ENCODE results near the gene MTHFSD.

MTHFSD gene

GRCh38 chr16:86597880-86598606, 43.0 kb upstream of the MTHFSD start:
- H3K4me2 ChIP-seq (ENCODE audit: low read length) = no peak overlapping the region
- no peak overlapping the region for H2AK5ac ChIP-seq (ENCODE audit: low read length)
- H3K9ac ChIP-seq (ENCODE audit: low read length) = no peak overlapping the region
- no peaks in the 10 kb centered on the region for H3K27me3 ChIP-seq (ENCODE audit: insufficient read depth, low read length, poor library complexity)
- H2BK5ac ChIP-seq (ENCODE audit: low read length) = no peak overlapping the region
- no peaks in the 10 kb centered on the region for H3K79me1 ChIP-seq (ENCODE audit: low read length)
- H2BK120ac ChIP-seq (ENCODE audit: low read depth, low read length) = no peak overlapping the region
- no peak overlapping the region for H3K18ac ChIP-seq (ENCODE audit: low read length)
- H2BK15ac ChIP-seq (replicated peaks; ENCODE audit: low read depth) = no peak overlapping the region
- H4K8ac ChIP-seq (ENCODE audit: low read depth, low read length) = no peak overlapping the region
- H3K4me1 ChIP-seq (ENCODE audit: control insufficient read depth, low read depth, low read length) = no peaks in the 10 kb centered on the region
- no peaks in the 10 kb centered on the region for H3K79me2 ChIP-seq (ENCODE audit: control insufficient read depth, insufficient read depth, low read length)
- no peak overlapping the region for H3K23ac ChIP-seq (ENCODE audit: low read length)
- H3K27ac ChIP-seq (ENCODE audit: low read depth, low read length) = no peak overlapping the region
- no peak overlapping the region for H3K56ac ChIP-seq (ENCODE audit: low read length)
- H3K4me3 ChIP-seq (ENCODE audit: low read length) = no peak overlapping the region
- no peaks in the 10 kb centered on the region for H3K36me3 ChIP-seq (ENCODE audit: control insufficient read depth, insufficient read depth, low read length)
- WGBS (ENCODE audit: extremely low coverage, insufficient coverage, low lambda C conversion rate) = no CpG with 5 or more reads among the region's 7 CpGs
- DNase-seq = no peak
- H4K5ac ChIP-seq (ENCODE audit: low read length) = no peak overlapping the region
- no peak overlapping the region for H3K4ac ChIP-seq (ENCODE audit: low read depth, low read length)

- no peak overlapping the region for H3K23ac ChIP-seq (ENCODE audit: low read length)
- H2BK5ac ChIP-seq (ENCODE audit: low read length) = no peak overlapping the region
- no peaks in the 10 kb centered on the region for H3K36me3 ChIP-seq (ENCODE audit: control insufficient read depth, insufficient read depth, low read length)
- no peaks in the 10 kb centered on the region for H3K4me1 ChIP-seq (ENCODE audit: control insufficient read depth, low read depth, low read length)
- H3K4me2 ChIP-seq (ENCODE audit: low read length) = no peak overlapping the region
- H3K18ac ChIP-seq (ENCODE audit: low read length) = no peak overlapping the region
- no peak overlapping the region for H4K5ac ChIP-seq (ENCODE audit: low read length)
- H3K4me3 ChIP-seq (ENCODE audit: low read length) = no peak overlapping the region
- no peak overlapping the region for H3K56ac ChIP-seq (ENCODE audit: low read length)
- no peaks in the 10 kb centered on the region for H3K79me2 ChIP-seq (ENCODE audit: control insufficient read depth, insufficient read depth, low read length)
- H3K9ac ChIP-seq (ENCODE audit: low read length) = no peak overlapping the region
- no CpG with 5 or more reads among the region's 18 CpGs for whole genome bisulfite sequencing (ENCODE audit: extremely low coverage, insufficient coverage, low lambda C conversion rate)
- H2AK5ac ChIP-seq (ENCODE audit: low read length) = no peak overlapping the region
- no peak overlapping the region for H4K8ac ChIP-seq (ENCODE audit: low read depth, low read length)
- no peak overlapping the region for H3K4ac ChIP-seq (ENCODE audit: low read depth, low read length)
- H3K79me1 ChIP-seq (ENCODE audit: low read length) = no peaks in the 10 kb centered on the region
- H2BK120ac ChIP-seq (ENCODE audit: low read depth, low read length) = no peak overlapping the region
- H3K27me3 ChIP-seq (ENCODE audit: insufficient read depth, low read length, poor library complexity) = no peaks in the 10 kb centered on the region
- H2BK15ac ChIP-seq (replicated peaks; ENCODE audit: low read depth) = no peak overlapping the region
- no peak for DNase-seq
- H3K27ac ChIP-seq (ENCODE audit: low read depth, low read length) = no peak overlapping the region
These were observed 42.3 kb upstream of the MTHFSD start for GRCh38 chr16:86597126-86597879.

- Histone ChIP-seq H3K4me3 (ENCODE audit: low read length) (no peak overlapping the region), H2BK120ac (ENCODE audit: low read depth, low read length) (no peak overlapping the region), H2BK15ac (replicated peaks; ENCODE audit: low read depth) (no peak overlapping the region), H2AK5ac (ENCODE audit: low read length) (no peak overlapping the region), H3K4me1 (ENCODE audit: control insufficient read depth, low read depth, low read length) (no peaks in the 10 kb centered on the region), H3K56ac (ENCODE audit: low read length) (no peak overlapping the region), H3K9ac (ENCODE audit: low read length) (no peak overlapping the region), H3K27ac (ENCODE audit: low read depth, low read length) (no peak overlapping the region), H3K79me2 (ENCODE audit: control insufficient read depth, insufficient read depth, low read length) (no peaks in the 10 kb centered on the region), H3K4ac (ENCODE audit: low read depth, low read length) (no peak overlapping the region), H3K36me3 (ENCODE audit: control insufficient read depth, insufficient read depth, low read length) (no peaks in the 10 kb centered on the region), H4K8ac (ENCODE audit: low read depth, low read length) (no peak overlapping the region), H3K4me2 (ENCODE audit: low read length) (no peak overlapping the region), H2BK5ac (ENCODE audit: low read length) (no peak overlapping the region), H3K18ac (ENCODE audit: low read length) (no peak overlapping the region), H4K5ac (ENCODE audit: low read length) (no peak overlapping the region), H3K23ac (ENCODE audit: low read length) (no peak overlapping the region), H3K27me3 (ENCODE audit: insufficient read depth, low read length, poor library complexity) (no peaks in the 10 kb centered on the region), H3K79me1 (ENCODE audit: low read length) (no peaks in the 10 kb centered on the region)
- DNase-seq = no peak
- WGBS (ENCODE audit: extremely low coverage, insufficient coverage, low lambda C conversion rate) = no CpG with 5 or more reads among the region's 10 CpGs
These were observed 41.1 kb upstream of the MTHFSD start for GRCh38 chr16:86595983-86596605.

GRCh38 chr16:86594721-86595120, 39.7 kb upstream of the MTHFSD start:
- H3K18ac ChIP-seq (ENCODE audit: low read length) = no peak overlapping the region
- H4K5ac ChIP-seq (ENCODE audit: low read length) = no peak overlapping the region
- no peaks in the 10 kb centered on the region for H3K36me3 ChIP-seq (ENCODE audit: control insufficient read depth, insufficient read depth, low read length)
- no CpG with 5 or more reads among the region's 8 CpGs for WGBS (ENCODE audit: extremely low coverage, insufficient coverage, low lambda C conversion rate)
- no peak overlapping the region for H3K9ac ChIP-seq (ENCODE audit: low read length)
- no peak overlapping the region for H3K4ac ChIP-seq (ENCODE audit: low read depth, low read length)
- H2BK5ac ChIP-seq (ENCODE audit: low read length) = no peak overlapping the region
- no peak overlapping the region for H3K4me2 ChIP-seq (ENCODE audit: low read length)
- H2BK15ac ChIP-seq (replicated peaks; ENCODE audit: low read depth) = no peak overlapping the region
- H3K79me2 ChIP-seq (ENCODE audit: control insufficient read depth, insufficient read depth, low read length) = no peaks in the 10 kb centered on the region
- no peak overlapping the region for H2BK120ac ChIP-seq (ENCODE audit: low read depth, low read length)
- no peaks in the 10 kb centered on the region for H3K79me1 ChIP-seq (ENCODE audit: low read length)
- no peak for DNase-seq
- no peaks in the 10 kb centered on the region for H3K27me3 ChIP-seq (ENCODE audit: insufficient read depth, low read length, poor library complexity)
- H3K23ac ChIP-seq (ENCODE audit: low read length) = no peak overlapping the region
- H4K8ac ChIP-seq (ENCODE audit: low read depth, low read length) = no peak overlapping the region
- no peak overlapping the region for H3K4me3 ChIP-seq (ENCODE audit: low read length)
- H3K4me1 ChIP-seq (ENCODE audit: control insufficient read depth, low read depth, low read length) = no peaks in the 10 kb centered on the region
- H2AK5ac ChIP-seq (ENCODE audit: low read length) = no peak overlapping the region
- H3K56ac ChIP-seq (ENCODE audit: low read length) = no peak overlapping the region
- H3K27ac ChIP-seq (ENCODE audit: low read depth, low read length) = no peak overlapping the region

GRCh38 chr16:86593913-86594620, 39.0 kb upstream of the MTHFSD start:
- no peak for DNase-seq
- Histone ChIP-seq H3K4me1 (ENCODE audit: control insufficient read depth, low read depth, low read length) (no peaks in the 10 kb centered on the region), H3K23ac (ENCODE audit: low read length) (no peak overlapping the region), H2AK5ac (ENCODE audit: low read length) (no peak overlapping the region), H3K79me2 (ENCODE audit: control insufficient read depth, insufficient read depth, low read length) (no peaks in the 10 kb centered on the region), H4K5ac (ENCODE audit: low read length) (no peak overlapping the region), H3K9ac (ENCODE audit: low read length) (no peak overlapping the region), H2BK15ac (replicated peaks; ENCODE audit: low read depth) (no peak overlapping the region), H3K36me3 (ENCODE audit: control insufficient read depth, insufficient read depth, low read length) (no peaks in the 10 kb centered on the region), H3K79me1 (ENCODE audit: low read length) (no peaks in the 10 kb centered on the region), H3K4me3 (ENCODE audit: low read length) (no peak overlapping the region), H4K8ac (ENCODE audit: low read depth, low read length) (no peak overlapping the region), H3K18ac (ENCODE audit: low read length) (no peak overlapping the region), H3K27ac (ENCODE audit: low read depth, low read length) (no peak overlapping the region), H2BK120ac (ENCODE audit: low read depth, low read length) (no peak overlapping the region), H3K56ac (ENCODE audit: low read length) (no peak overlapping the region), H3K4me2 (ENCODE audit: low read length) (no peak overlapping the region), H3K4ac (ENCODE audit: low read depth, low read length) (no peak overlapping the region), H2BK5ac (ENCODE audit: low read length) (no peak overlapping the region), H3K27me3 (ENCODE audit: insufficient read depth, low read length, poor library complexity) (no peaks in the 10 kb centered on the region)
- no CpG with 5 or more reads among the region's 13 CpGs for WGBS (ENCODE audit: extremely low coverage, insufficient coverage, low lambda C conversion rate)
